ENCODE results near the gene COL8A2. TPM values are rescaled to one million over a fixed set of nuclear protein-coding genes. Genes with fewer than 3 reads are reported as not detected.

Gene COL8A2
- polyA plus RNA-seq, 1 donor from 2014 or later = not detected

DNA sequence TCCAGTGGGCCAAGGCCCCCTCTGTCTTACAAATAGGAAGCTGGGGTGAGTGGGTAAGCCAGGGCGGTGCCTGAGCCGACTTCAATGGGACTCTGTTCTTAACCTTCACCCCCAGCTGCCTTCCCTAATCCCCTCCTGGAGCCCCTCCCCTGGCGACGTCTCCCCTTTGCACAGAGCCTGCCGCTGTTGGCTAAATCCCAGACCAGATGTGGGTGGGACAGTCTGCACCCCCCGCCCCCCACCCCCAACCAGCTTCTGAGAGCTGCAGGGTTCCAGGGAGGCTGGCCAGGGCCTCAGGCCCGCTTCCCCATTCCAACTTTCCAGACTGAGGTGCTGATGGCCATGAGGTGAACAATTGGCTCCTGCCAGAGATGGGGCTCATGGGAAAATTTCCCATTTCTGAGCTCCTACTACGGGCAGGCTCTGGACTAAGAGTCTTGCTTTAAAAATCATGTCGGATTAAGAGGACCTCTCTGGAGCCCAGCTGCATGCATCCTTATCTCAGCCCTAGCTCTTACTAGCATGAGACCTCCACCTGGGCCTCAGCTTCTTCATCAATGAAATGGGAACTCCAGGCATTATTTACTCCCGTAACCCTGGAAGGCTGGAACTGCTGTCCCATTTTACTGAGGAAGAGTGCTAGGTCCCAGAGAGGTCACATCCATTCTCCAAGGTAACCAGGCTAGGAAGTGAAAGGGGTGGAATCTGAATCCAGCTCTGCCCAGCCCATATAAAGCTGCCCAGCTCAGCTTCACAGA lies 6.4 kb downstream of the COL8A2 start:
- TF ChIP-seq, protein P1, sequence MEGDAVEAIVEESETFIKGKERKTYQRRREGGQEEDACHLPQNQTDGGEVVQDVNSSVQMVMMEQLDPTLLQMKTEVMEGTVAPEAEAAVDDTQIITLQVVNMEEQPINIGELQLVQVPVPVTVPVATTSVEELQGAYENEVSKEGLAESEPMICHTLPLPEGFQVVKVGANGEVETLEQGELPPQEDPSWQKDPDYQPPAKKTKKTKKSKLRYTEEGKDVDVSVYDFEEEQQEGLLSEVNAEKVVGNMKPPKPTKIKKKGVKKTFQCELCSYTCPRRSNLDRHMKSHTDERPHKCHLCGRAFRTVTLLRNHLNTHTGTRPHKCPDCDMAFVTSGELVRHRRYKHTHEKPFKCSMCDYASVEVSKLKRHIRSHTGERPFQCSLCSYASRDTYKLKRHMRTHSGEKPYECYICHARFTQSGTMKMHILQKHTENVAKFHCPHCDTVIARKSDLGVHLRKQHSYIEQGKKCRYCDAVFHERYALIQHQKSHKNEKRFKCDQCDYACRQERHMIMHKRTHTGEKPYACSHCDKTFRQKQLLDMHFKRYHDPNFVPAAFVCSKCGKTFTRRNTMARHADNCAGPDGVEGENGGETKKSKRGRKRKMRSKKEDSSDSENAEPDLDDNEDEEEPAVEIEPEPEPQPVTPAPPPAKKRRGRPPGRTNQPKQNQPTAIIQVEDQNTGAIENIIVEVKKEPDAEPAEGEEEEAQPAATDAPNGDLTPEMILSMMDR (IDR thresholded peaks at IDR 0.05; ENCODE audit: poor library complexity, severe bottlenecking) = no peak
- TF ChIP-seq, protein P2, sequence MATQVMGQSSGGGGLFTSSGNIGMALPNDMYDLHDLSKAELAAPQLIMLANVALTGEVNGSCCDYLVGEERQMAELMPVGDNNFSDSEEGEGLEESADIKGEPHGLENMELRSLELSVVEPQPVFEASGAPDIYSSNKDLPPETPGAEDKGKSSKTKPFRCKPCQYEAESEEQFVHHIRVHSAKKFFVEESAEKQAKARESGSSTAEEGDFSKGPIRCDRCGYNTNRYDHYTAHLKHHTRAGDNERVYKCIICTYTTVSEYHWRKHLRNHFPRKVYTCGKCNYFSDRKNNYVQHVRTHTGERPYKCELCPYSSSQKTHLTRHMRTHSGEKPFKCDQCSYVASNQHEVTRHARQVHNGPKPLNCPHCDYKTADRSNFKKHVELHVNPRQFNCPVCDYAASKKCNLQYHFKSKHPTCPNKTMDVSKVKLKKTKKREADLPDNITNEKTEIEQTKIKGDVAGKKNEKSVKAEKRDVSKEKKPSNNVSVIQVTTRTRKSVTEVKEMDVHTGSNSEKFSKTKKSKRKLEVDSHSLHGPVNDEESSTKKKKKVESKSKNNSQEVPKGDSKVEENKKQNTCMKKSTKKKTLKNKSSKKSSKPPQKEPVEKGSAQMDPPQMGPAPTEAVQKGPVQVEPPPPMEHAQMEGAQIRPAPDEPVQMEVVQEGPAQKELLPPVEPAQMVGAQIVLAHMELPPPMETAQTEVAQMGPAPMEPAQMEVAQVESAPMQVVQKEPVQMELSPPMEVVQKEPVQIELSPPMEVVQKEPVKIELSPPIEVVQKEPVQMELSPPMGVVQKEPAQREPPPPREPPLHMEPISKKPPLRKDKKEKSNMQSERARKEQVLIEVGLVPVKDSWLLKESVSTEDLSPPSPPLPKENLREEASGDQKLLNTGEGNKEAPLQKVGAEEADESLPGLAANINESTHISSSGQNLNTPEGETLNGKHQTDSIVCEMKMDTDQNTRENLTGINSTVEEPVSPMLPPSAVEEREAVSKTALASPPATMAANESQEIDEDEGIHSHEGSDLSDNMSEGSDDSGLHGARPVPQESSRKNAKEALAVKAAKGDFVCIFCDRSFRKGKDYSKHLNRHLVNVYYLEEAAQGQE (IDR thresholded peaks at IDR 0.05; ENCODE audit: borderline replicate concordance) = no peak
- TF ChIP-seq EP300 (conservative IDR thresholded peaks at IDR 0.05; ENCODE audit: poor library complexity, severe bottlenecking) (no peak), RAD21 (conservative IDR thresholded peaks at IDR 0.05) (no peak), POLR2AphosphoS5 (IDR thresholded peaks at IDR 0.05) (no peak), TAF1 (IDR thresholded peaks at IDR 0.05; ENCODE audit: low read depth) (no peak), EZH2 (IDR thresholded peaks at IDR 0.05; ENCODE audit: borderline replicate concordance, insufficient read depth, low read length, poor library complexity, severe bottlenecking) (no peak), SMC3 (conservative IDR thresholded peaks at IDR 0.05; ENCODE audit: poor library complexity) (no peak), MXI1 (conservative IDR thresholded peaks at IDR 0.05; ENCODE audit: poor library complexity, severe bottlenecking) (no peak)
- no peaks in the 10 kb centered on the region for H3K36me3 ChIP-seq (ENCODE audit: insufficient read depth, low read length)

DNA sequence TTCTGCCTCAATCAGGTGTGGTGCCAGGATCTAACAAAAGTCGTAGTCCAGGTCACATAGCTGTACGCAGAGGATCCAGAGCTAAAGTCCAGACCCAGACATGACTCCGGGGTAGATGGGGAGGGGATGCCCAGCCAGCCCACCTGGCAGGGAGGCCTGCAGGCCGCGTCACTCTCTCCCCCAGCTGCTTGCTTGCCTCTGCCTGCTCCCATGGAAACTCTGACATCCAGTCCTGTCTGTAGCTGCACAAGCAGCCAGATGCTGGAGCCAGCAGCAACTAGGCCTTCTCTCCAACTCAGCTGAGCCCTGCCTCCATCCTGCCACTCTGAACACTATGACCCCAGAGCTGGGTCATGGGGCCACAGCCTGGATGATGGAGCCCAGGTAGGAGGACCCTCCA lies 8.1 kb downstream of the COL8A2 start:
- Histone ChIP-seq H3K4me2 (ENCODE audit: low read length) (no peak overlapping the region), H3K27ac (ENCODE audit: low read length) (no peak overlapping the region), H3K79me2 (replicated peaks; ENCODE audit: insufficient read depth, low read length) (no peaks in the 10 kb centered on the region), H2AFZ (ENCODE audit: low read depth, low read length) (no peak overlapping the region), H3K9ac (ENCODE audit: low read length) (no peak overlapping the region), H4K20me1 (ENCODE audit: insufficient read depth) (no peaks in the 10 kb centered on the region), H3K9me2 (ENCODE audit: insufficient read depth, low read length) (no peaks in the 10 kb centered on the region), H3K4me3 (ENCODE audit: low read length) (no peak overlapping the region), H3K36me3 (ENCODE audit: insufficient read depth, low read length) (no peaks in the 10 kb centered on the region), H3F3A (ENCODE audit: insufficient read depth, low read length, poor library complexity, severe bottlenecking) (no peaks in the 10 kb centered on the region), H3K9me3 (ENCODE audit: low read length) (no peaks in the 10 kb centered on the region), H3K27me3 (ENCODE audit: insufficient read depth, low read depth, low read length) (no peaks in the 10 kb centered on the region)
- TF ChIP-seq POLR2AphosphoS5 (IDR thresholded peaks at IDR 0.05) (no peak), EP300 (conservative IDR thresholded peaks at IDR 0.05; ENCODE audit: poor library complexity, severe bottlenecking) (no peak), MXI1 (conservative IDR thresholded peaks at IDR 0.05; ENCODE audit: poor library complexity, severe bottlenecking) (no peak), RAD21 (conservative IDR thresholded peaks at IDR 0.05) (no peak)
- TF ChIP-seq, protein P1 (IDR thresholded peaks at IDR 0.05; ENCODE audit: poor library complexity, severe bottlenecking) = no peak
- TF ChIP-seq, protein P2 (IDR thresholded peaks at IDR 0.05; ENCODE audit: borderline replicate concordance) = no peak

More for the DNA sequence above, 6.4 kb downstream of the COL8A2 start:
- Histone ChIP-seq H4K20me1 (ENCODE audit: insufficient read depth) (no peaks in the 10 kb centered on the region), H2AFZ (ENCODE audit: low read depth, low read length) (no peak overlapping the region), H3K9me3 (ENCODE audit: low read length) (no peaks in the 10 kb centered on the region), H3K4me3 (ENCODE audit: low read length) (no peak overlapping the region), H3K79me2 (replicated peaks; ENCODE audit: insufficient read depth, low read length) (no peaks in the 10 kb centered on the region), H3F3A (ENCODE audit: insufficient read depth, low read length, poor library complexity, severe bottlenecking) (no peaks in the 10 kb centered on the region), H3K9me2 (ENCODE audit: insufficient read depth, low read length) (no peaks in the 10 kb centered on the region), H3K27me3 (ENCODE audit: insufficient read depth, low read depth, low read length) (peaks cover 15% of the 10 kb centered on the region), H3K27ac (ENCODE audit: low read length) (no peak overlapping the region), H3K9ac (ENCODE audit: low read length) (no peak overlapping the region), H3K4me2 (ENCODE audit: low read length) (no peak overlapping the region)

Measured in neural cell (in vitro differentiated cells).